HG03135 (cell line): ENCODE data around the gene KIAA0319L.
A peak's percentile ranks its signal among the peaks of the same experiment; 100 is the strongest.

Experiments used
- ATAC-seq: cut with Tn5 transposase; IDR thresholded peaks from one replicate; pipeline ENCODE4 v1.9.1; 2021; ENCODE audit warnings: mild to moderate bottlenecking, moderate library complexity; ENCODE audit not compliant: unreplicated experiment

KIAA0319L gene

GRCh38 chr1:35539073-35539823 lies 18.0 kb downstream of the KIAA0319L start:
- ATAC-seq: peak; percentile 51

GRCh38 chr1:35537806-35538205 lies 19.4 kb downstream of the KIAA0319L start:
- ATAC-seq: no peak

- no peak for ATAC-seq
Measured at GRCh38 chr1:35536556-35537162, 20.5 kb downstream of the KIAA0319L start.

- no peak for ATAC-seq
Measured at GRCh38 chr1:35535243-35535642, 22.0 kb downstream of the KIAA0319L start.

- no peak for ATAC-seq
Measured at GRCh38 chr1:35533586-35533985, 23.6 kb downstream of the KIAA0319L start.

- ATAC-seq: no peak
Measured at GRCh38 chr1:35532497-35533223, 24.5 kb downstream of the KIAA0319L start.

- no peak for ATAC-seq
Measured at GRCh38 chr1:35531368-35531767, 25.8 kb downstream of the KIAA0319L start.

- no peak for ATAC-seq
Measured at GRCh38 chr1:35530946-35531345, 26.3 kb downstream of the KIAA0319L start.

- ATAC-seq: no peak
Measured at GRCh38 chr1:35530168-35530567, 27.0 kb downstream of the KIAA0319L start.

- no peak for ATAC-seq
Measured at GRCh38 chr1:35524106-35524505, 33.1 kb downstream of the KIAA0319L start.

GRCh38 chr1:35519432-35519831 lies 37.8 kb downstream of the KIAA0319L start:
- ATAC-seq: no peak

- ATAC-seq: no peak
Measured at GRCh38 chr1:35518183-35518582, 39.0 kb downstream of the KIAA0319L start.

- ATAC-seq: no peak
Measured at GRCh38 chr1:35511305-35511704, 45.9 kb downstream of the KIAA0319L start.

- ATAC-seq: no peak
Measured at GRCh38 chr1:35509558-35509957, 47.6 kb downstream of the KIAA0319L start.

GRCh38 chr1:35507947-35508346 lies 49.3 kb downstream of the KIAA0319L start:
- no peak for ATAC-seq

- peak; percentile 51 for ATAC-seq
Measured at GRCh38 chr1:35506960-35507912, 50.0 kb downstream of the KIAA0319L start.

GRCh38 chr1:35505911-35506798 lies 51.0 kb downstream of the KIAA0319L start:
- peak; percentile 63 for ATAC-seq

- ATAC-seq: no peak
Measured at GRCh38 chr1:35502242-35502641, 55.0 kb downstream of the KIAA0319L start.

GRCh38 chr1:35500439-35500838 lies 56.8 kb downstream of the KIAA0319L start:
- no peak for ATAC-seq
